Panc1 (cell line): ENCODE measurements around the gene PHF21A.

Experiments
- POLR2AphosphoS5 ChIP-seq: IDR thresholded peaks from 2 replicates; pipeline ENCODE4 v1.6.1; 2012; ENCODE audit warnings: mild to moderate bottlenecking, low read depth, low read length, moderate library complexity
- TCF7L2 ChIP-seq: IDR thresholded peaks from 2 replicates; pipeline ENCODE4 v1.6.1; 2011; ENCODE audit warnings: mild to moderate bottlenecking, low read depth, low read length, inconsistent platforms
- TF ChIP-seq, protein P1 (sequence below): fragments of 450-650 bp; IDR thresholded peaks from 2 replicates; pipeline ENCODE4 v1.5.1; 2017; ENCODE audit warnings: mild to moderate bottlenecking
- TF ChIP-seq, protein P2 (sequence below), 2 experiments: IDR thresholded peaks; 2 replicates each; pipeline ENCODE4 v1.6.1; 2011 to 2012; ENCODE audit warnings: low read depth in 2 of 2, control low read depth in 1 of 2, low read length in 1 of 2, mild to moderate bottlenecking in 1 of 2, moderate library complexity in 1 of 2; ENCODE audit not compliant: insufficient read depth in 1 of 2

DNA sequence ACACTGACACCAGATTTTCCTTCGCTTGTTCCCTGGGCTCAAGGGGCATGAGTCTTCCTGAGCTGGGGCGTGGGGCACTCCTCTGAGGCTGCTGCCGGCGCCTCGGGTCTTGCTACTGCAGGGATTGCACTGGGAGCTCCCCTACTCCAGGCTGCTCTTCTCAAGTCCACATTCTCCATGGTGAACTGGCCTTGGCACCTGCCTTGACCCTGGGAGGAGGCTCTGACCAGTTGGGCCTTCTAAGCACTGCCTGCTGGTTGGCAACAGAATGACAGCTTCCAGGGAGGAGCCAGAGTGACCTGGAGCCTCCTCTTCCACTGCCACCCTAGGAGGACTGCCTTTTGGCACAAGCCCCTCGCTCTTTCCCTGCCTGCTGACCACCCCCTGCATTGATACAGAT is 223.7 kb downstream of the PHF21A start:
- no peak for TF ChIP-seq POLR2AphosphoS5
- TF ChIP-seq, protein P1, sequence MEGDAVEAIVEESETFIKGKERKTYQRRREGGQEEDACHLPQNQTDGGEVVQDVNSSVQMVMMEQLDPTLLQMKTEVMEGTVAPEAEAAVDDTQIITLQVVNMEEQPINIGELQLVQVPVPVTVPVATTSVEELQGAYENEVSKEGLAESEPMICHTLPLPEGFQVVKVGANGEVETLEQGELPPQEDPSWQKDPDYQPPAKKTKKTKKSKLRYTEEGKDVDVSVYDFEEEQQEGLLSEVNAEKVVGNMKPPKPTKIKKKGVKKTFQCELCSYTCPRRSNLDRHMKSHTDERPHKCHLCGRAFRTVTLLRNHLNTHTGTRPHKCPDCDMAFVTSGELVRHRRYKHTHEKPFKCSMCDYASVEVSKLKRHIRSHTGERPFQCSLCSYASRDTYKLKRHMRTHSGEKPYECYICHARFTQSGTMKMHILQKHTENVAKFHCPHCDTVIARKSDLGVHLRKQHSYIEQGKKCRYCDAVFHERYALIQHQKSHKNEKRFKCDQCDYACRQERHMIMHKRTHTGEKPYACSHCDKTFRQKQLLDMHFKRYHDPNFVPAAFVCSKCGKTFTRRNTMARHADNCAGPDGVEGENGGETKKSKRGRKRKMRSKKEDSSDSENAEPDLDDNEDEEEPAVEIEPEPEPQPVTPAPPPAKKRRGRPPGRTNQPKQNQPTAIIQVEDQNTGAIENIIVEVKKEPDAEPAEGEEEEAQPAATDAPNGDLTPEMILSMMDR = no peak
- TF ChIP-seq, protein P2, sequence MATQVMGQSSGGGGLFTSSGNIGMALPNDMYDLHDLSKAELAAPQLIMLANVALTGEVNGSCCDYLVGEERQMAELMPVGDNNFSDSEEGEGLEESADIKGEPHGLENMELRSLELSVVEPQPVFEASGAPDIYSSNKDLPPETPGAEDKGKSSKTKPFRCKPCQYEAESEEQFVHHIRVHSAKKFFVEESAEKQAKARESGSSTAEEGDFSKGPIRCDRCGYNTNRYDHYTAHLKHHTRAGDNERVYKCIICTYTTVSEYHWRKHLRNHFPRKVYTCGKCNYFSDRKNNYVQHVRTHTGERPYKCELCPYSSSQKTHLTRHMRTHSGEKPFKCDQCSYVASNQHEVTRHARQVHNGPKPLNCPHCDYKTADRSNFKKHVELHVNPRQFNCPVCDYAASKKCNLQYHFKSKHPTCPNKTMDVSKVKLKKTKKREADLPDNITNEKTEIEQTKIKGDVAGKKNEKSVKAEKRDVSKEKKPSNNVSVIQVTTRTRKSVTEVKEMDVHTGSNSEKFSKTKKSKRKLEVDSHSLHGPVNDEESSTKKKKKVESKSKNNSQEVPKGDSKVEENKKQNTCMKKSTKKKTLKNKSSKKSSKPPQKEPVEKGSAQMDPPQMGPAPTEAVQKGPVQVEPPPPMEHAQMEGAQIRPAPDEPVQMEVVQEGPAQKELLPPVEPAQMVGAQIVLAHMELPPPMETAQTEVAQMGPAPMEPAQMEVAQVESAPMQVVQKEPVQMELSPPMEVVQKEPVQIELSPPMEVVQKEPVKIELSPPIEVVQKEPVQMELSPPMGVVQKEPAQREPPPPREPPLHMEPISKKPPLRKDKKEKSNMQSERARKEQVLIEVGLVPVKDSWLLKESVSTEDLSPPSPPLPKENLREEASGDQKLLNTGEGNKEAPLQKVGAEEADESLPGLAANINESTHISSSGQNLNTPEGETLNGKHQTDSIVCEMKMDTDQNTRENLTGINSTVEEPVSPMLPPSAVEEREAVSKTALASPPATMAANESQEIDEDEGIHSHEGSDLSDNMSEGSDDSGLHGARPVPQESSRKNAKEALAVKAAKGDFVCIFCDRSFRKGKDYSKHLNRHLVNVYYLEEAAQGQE (IDR thresholded peaks at IDR 0.05; ENCODE audit: insufficient read depth in 1 of 2, low read depth in 2 of 2, low read length in 1 of 2) = no peak
- TF ChIP-seq TCF7L2 = no peak
